PFSK-1 (cell line): ENCODE measurements around the gene SIM1.

Source experiments
- FOXP2 ChIP-seq: optimal IDR thresholded peaks from 2 replicates; pipeline ENCODE3; 2011; ENCODE audit warnings: borderline replicate concordance, control low read depth, inconsistent platforms; ENCODE audit not compliant: insufficient read depth; ENCODE audit errors: extremely low read length, extremely low read depth
- POLR2AphosphoS5 ChIP-seq: IDR thresholded peaks from 2 replicates; pipeline ENCODE4 v1.6.1; 2012; ENCODE audit warnings: low read depth, mild to moderate bottlenecking, control low read depth, low read length, moderate library complexity
- REST ChIP-seq, 2 experiments: IDR thresholded peaks; 2 replicates each; pipeline versions ENCODE4 v1.6.1 to v1.8.0; 2011 to 2012; ENCODE audit warnings: low read depth in 2 of 2, low read length in 2 of 2, control low read depth in 1 of 2, inconsistent platforms in 1 of 2, mild to moderate bottlenecking in 1 of 2, moderate library complexity in 1 of 2; ENCODE audit not compliant: insufficient read depth in 1 of 2
- SIN3A ChIP-seq: IDR thresholded peaks from 2 replicates; pipeline ENCODE4 v1.6.1; 2012; ENCODE audit warnings: mild to moderate bottlenecking, low read length, moderate library complexity, borderline replicate concordance; ENCODE audit not compliant: insufficient read depth
- TAF1 ChIP-seq: IDR thresholded peaks from 2 replicates; pipeline ENCODE4 v1.6.1; 2012; ENCODE audit warnings: low read length, control low read depth, borderline replicate concordance; ENCODE audit not compliant: insufficient read depth

The SIM1 gene

GRCh38 chr6:100456141-100456907 lies 8.4 kb downstream of the SIM1 start:
- no peak for TF ChIP-seq FOXP2
- TF ChIP-seq REST (IDR thresholded peaks at IDR 0.05; ENCODE audit: insufficient read depth in 1 of 2, low read depth in 2 of 2, low read length in 2 of 2) = no peak
- TF ChIP-seq POLR2AphosphoS5 = no peak
- TF ChIP-seq SIN3A = no peak
- TF ChIP-seq TAF1 = no peak

GRCh38 chr6:100455230-100456124 lies 9.2 kb downstream of the SIM1 start:
- TF ChIP-seq REST (IDR thresholded peaks at IDR 0.05; ENCODE audit: insufficient read depth in 1 of 2, low read depth in 2 of 2, low read length in 2 of 2) (no peak), POLR2AphosphoS5 (no peak), FOXP2 (no peak), SIN3A (no peak)

- TF ChIP-seq POLR2AphosphoS5 = no peak
- no peak for TF ChIP-seq FOXP2
- TF ChIP-seq SIN3A = no peak
- no peak for TF ChIP-seq REST (IDR thresholded peaks at IDR 0.05; ENCODE audit: insufficient read depth in 1 of 2, low read depth in 2 of 2, low read length in 2 of 2)
- TF ChIP-seq TAF1 = no peak
Observed at GRCh38 chr6:100454551-100455229, 10.0 kb downstream of the SIM1 start.

GRCh38 chr6:100453701-100454521 lies 10.8 kb downstream of the SIM1 start:
- TF ChIP-seq REST (IDR thresholded peaks at IDR 0.05; ENCODE audit: insufficient read depth in 1 of 2, low read depth in 2 of 2, low read length in 2 of 2) (no peak), TAF1 (no peak)
